HG03521 (cell line): Measurements from ENCODE around the gene CAMK2N2.

Experiments used
- ATAC-seq: cut with Tn5 transposase; IDR thresholded peaks from one replicate; pipeline ENCODE4 v1.9.1; 2021; ENCODE audit warnings: mild to moderate bottlenecking, moderate library complexity; ENCODE audit not compliant: unreplicated experiment

Gene CAMK2N2

GRCh38 chr3:184261270-184261853 is at the start of gene CAMK2N2:
CAMK2N2 (minus strand) TSS chr3:184261553; CDS start chr3:184261285, 268 bp downstream.
- ATAC-seq = no peak

- ATAC-seq = no peak
Measured at GRCh38 chr3:184308744-184309143, 47.4 kb upstream of the CAMK2N2 start.

- no peak for ATAC-seq
Measured at GRCh38 chr3:184307915-184308314, 46.6 kb upstream of the CAMK2N2 start.

- ATAC-seq = no peak
Measured at GRCh38 chr3:184306341-184306972, 45.1 kb upstream of the CAMK2N2 start.

GRCh38 chr3:184305577-184305976 is 44.2 kb upstream of the CAMK2N2 start:
- ATAC-seq = no peak

- ATAC-seq = no peak
Measured at GRCh38 chr3:184300378-184300720, 39.0 kb upstream of the CAMK2N2 start.

- ATAC-seq = no peak
Measured at GRCh38 chr3:184299488-184300377, 38.4 kb upstream of the CAMK2N2 start.

- ATAC-seq = peak; percentile 94
Measured at GRCh38 chr3:184298759-184299487, 37.6 kb upstream of the CAMK2N2 start, which contains the start of gene PSMD2. PSMD2 (plus strand) TSS chr3:184299241; CDS start chr3:184299267, 26 bp downstream.

- no peak for ATAC-seq
Measured at GRCh38 chr3:184296616-184297015, 35.3 kb upstream of the CAMK2N2 start.

GRCh38 chr3:184295771-184296170 is 34.4 kb upstream of the CAMK2N2 start:
- ATAC-seq = no peak

- no peak for ATAC-seq
Measured at GRCh38 chr3:184291738-184292445, 30.5 kb upstream of the CAMK2N2 start.

GRCh38 chr3:184291044-184291737 is 29.8 kb upstream of the CAMK2N2 start:
- no peak for ATAC-seq

GRCh38 chr3:184290331-184290730 is 29.0 kb upstream of the CAMK2N2 start:
- no peak for ATAC-seq

GRCh38 chr3:184289426-184289938 is 28.1 kb upstream of the CAMK2N2 start:
- ATAC-seq = no peak

GRCh38 chr3:184284696-184285095 is 23.3 kb upstream of the CAMK2N2 start:
- ATAC-seq = no peak

GRCh38 chr3:184283681-184284080 is 22.3 kb upstream of the CAMK2N2 start:
- ATAC-seq = no peak

GRCh38 chr3:184282941-184283340 is 21.6 kb upstream of the CAMK2N2 start:
- ATAC-seq = no peak

GRCh38 chr3:184277366-184277765 is 16.0 kb upstream of the CAMK2N2 start:
- ATAC-seq = no peak
